VCaP (cell line): ENCODE data around the gene LATS2.
"Not testable (repeated sequence)": the region's sequence is repeated elsewhere in the genome, so short reads cannot be mapped to it uniquely, and the experiment has no call there.

ENCODE experiments used
- H3K27ac ChIP-seq: fragments of 450-650 bp; 2 replicates; pipeline ENCODE4 v1.5.1; 2017
- CTCF ChIP-seq: fragments of 450-650 bp; conservative IDR thresholded peaks from 2 replicates; pipeline ENCODE4 v1.5.1; 2017; ENCODE audit warnings: mild to moderate bottlenecking, moderate library complexity

LATS2 gene

GRCh38 chr13:21053231-21053630, 8.2 kb downstream of the LATS2 start:
- no peak overlapping the region for H3K27ac ChIP-seq
- TF ChIP-seq CTCF, result no peak

GRCh38 chr13:21051675-21052074, 9.7 kb downstream of the LATS2 start:
- TF ChIP-seq CTCF, result no peak
- H3K27ac ChIP-seq, result no peak overlapping the region

- no peak overlapping the region for H3K27ac ChIP-seq
- no peak for TF ChIP-seq CTCF
These were observed 10.8 kb downstream of the LATS2 start for GRCh38 chr13:21050288-21051197.

- H3K27ac ChIP-seq, result not testable (repeated sequence)
These were observed 11.7 kb downstream of the LATS2 start for GRCh38 chr13:21049731-21050130.

- no peak overlapping the region for H3K27ac ChIP-seq
- no peak for TF ChIP-seq CTCF
These were observed 12.3 kb downstream of the LATS2 start for GRCh38 chr13:21048901-21049698.

- no peak overlapping the region for H3K27ac ChIP-seq
These were observed 13.6 kb downstream of the LATS2 start for GRCh38 chr13:21047591-21048282.

GRCh38 chr13:21047087-21047486, 14.3 kb downstream of the LATS2 start:
- H3K27ac ChIP-seq, result no peak overlapping the region
- no peak for TF ChIP-seq CTCF

More at GRCh38 chr13:21047591-21048282, 13.6 kb downstream of the LATS2 start:
- TF ChIP-seq CTCF, result no peak
